Caki2 (cell line): ENCODE results near the gene OR13D1. TPM values are rescaled to one million over a fixed set of nuclear protein-coding genes. Genes with fewer than 3 reads are reported as not detected.
"Not testable (repeated sequence)": the region's sequence is repeated elsewhere in the genome, so short reads cannot be mapped to it uniquely, and the experiment has no call there.

ENCODE experiments used
- DNase-seq: peaks from one replicate; pipeline ENCODE4 v3.0.0-alpha.2; 2015; ENCODE audit warnings: low read depth
- in situ Hi-C: cut with HindIII; loops from 2 replicates; pipeline ENCODE4 v1.10.0; 2016; ENCODE audit warnings: low sequenced_read_pairs, low pct_unique_long_range_greater_than_20kb, mixed read lengths
- total RNA-seq: library from RNA; depleted of rRNA; stranded (reverse); fragments of >200 nt; shearing (Covaris generic); gene quantifications from 2 replicates; pipeline ENCODE4 v1.2.3, GENCODE V29; 2014; ENCODE audit warnings: low replicate concordance; rRNA removed

Gene OR13D1
- not detected in 2 replicates for total RNA-seq

DNA sequence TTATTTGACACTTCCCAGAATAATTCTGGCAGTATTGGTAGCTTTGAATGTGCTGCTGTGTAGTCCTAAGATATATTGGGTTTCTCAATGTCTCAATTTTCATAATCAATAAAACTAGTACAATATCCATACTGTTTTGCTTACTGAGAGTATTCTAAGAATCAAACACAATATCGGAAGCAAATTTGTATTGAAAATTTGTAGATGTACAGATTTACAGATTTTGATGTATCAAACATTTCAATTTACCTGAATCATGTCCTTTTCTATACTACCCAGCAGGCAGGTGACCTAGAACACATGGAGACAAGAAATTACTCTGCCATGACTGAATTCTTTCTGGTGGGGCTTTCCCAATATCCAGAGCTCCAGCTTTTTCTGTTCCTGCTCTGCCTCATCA, at the start of gene OR13D1:
TSS of gene OR13D1 (plus strand) at position 301 of the 400 bp plus-strand sequence. CDS start at position 301, 0 bp downstream.
- DNase-seq = no peak
- in situ Hi-C loops = no loop called here

DNA sequence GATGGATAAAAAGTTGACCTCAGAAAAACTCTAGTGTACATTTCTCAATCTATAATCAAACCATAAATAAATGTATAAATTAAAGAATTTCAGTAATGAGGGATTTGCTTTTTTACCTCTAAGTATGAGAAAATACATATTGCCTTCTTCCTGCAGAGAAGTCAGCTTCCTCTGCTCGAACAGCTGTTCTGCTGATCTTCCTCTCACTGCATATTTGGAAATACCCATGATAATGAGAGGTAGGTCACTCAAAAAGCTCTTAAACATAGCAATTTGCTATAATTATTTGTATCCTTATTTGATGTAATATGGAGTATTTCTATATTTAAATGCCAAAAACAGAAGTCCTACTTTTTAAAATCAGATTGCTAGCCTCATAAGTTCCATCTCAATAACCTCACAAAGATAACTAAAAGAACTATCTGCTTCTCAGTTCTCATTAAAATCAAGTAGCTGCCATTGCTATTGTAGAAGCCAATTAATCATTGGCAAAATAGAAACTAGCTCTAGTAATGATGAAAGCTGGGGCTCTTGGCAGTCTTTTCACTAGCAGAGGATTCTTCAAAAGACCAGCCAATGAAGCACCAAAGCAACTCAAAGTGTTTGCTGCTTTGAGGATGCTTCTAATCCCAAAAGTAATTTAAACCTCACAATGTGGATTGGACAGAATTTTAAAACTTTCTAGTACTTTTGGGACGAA, 35.7 kb upstream of the OR13D1 start:
- in situ Hi-C loops = no loop called here
- DNase-seq = no peak

DNA sequence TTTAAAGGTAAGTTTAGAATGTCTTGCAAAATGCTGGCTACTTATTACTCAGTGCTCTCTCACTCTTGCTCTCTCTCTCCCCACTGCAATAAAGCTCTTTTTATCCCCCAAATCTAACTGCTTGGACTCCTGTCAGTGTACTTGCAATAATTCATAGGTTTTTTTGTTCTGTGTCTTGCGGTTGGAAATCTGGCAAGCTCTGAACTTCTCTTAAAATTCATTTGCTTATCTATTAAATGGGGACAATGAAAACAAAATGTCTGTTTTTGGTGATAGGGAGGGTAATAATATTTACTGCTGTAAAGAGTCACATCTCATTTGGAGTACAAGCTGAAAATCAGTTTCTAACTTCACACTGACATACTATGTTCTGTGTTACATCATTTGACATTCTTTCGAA, 18.7 kb upstream of the OR13D1 start:
- in situ Hi-C loops = no loop called here
- DNase-seq = no peak

DNA sequence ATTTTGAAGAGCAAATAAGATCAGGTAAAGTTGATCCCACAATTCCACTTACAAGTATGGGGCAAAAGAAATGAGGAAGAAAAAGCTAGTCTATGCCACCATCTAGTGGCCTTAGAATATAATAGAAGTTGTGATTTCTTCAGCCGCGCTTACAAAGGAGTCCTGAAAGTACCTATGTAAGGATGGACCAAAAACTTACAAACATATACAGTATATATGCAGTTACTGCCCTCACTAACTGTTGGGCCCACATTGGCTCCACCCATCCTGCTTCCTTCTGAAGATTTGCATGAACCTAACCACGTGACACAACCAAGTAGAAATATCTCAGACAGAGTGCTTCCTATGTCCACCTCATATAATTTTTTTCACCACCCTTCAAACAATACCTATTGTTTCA, 11.7 kb upstream of the OR13D1 start:
- in situ Hi-C loops = no loop called here
- DNase-seq = peak; percentile 37

- no peak for DNase-seq
- in situ Hi-C loops = no loop called here
These were observed 8.2 kb upstream of the OR13D1 start for GRCh38 chr9:104686081-104686480.

- in situ Hi-C loops = no loop called here
- DNase-seq = no peak
These were observed 6.0 kb downstream of the OR13D1 start for GRCh38 chr9:104700306-104700705.

GRCh38 chr9:104708737-104709136, 14.4 kb downstream of the OR13D1 start:
- DNase-seq, in situ Hi-C loops: not testable (repeated sequence)

GRCh38 chr9:104711604-104712003, 17.3 kb downstream of the OR13D1 start:
- no peak for DNase-seq
- in situ Hi-C loops = no loop called here

GRCh38 chr9:104725014-104725413, 30.7 kb downstream of the OR13D1 start:
- in situ Hi-C loops = no loop called here
- no peak for DNase-seq

GRCh38 chr9:104738452-104738851, 44.1 kb downstream of the OR13D1 start:
- in situ Hi-C loops = no loop called here

GRCh38 chr9:104740621-104741020, 46.3 kb downstream of the OR13D1 start:
- in situ Hi-C loops = no loop called here
- no peak for DNase-seq

More at GRCh38 chr9:104738452-104738851, 44.1 kb downstream of the OR13D1 start:
- DNase-seq = no peak

DNA sequence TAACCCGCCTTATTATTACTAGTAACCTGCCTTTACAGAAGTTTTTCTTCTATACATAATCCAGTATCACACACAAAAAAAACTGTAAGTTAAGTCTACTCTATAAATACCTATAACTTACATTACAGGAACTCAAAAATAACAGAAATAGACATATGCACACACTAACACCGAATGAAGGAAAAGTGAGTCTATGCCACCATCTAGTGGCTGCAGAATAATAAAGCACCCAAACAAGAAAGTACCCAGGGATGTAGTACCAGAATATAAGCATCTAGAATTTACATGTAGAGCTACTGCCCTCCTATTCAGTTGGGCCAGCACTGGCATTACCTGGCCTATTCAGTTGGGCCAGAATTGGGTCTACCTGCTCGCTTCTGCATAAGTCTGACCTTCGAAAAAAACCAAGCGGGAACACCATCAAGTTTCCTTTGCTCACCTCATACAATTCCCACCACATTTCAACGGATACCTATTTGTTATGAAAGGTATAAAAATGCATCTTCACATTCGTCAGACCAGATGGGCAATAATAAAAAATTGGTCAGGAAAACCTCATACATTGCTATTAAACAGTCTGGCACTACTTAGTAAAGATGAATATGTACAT, 49.2 kb downstream of the OR13D1 start:
- in situ Hi-C loops = no loop called here
- DNase-seq = peak; percentile 45

Other genes starting within 250 kb of the OR13D1 start
- not detected in 2 replicates for gene OR13F1, start 190.3 kb upstream of the OR13D1 start, total RNA-seq
- not detected in 2 replicates for gene OR13C4, start 167.3 kb upstream of the OR13D1 start, total RNA-seq
- not detected in 2 replicates for gene OR13C3, start 157.7 kb upstream of the OR13D1 start, total RNA-seq
- not detected in 2 replicates for gene OR13C8, start 125.3 kb upstream of the OR13D1 start, total RNA-seq
- gene OR13C5, start 95.1 kb upstream of the OR13D1 start, total RNA-seq = not detected in 2 replicates
- gene OR13C2, start 88.9 kb upstream of the OR13D1 start, total RNA-seq = not detected in 2 replicates
- gene OR13C9, start 76.3 kb upstream of the OR13D1 start, total RNA-seq = not detected in 2 replicates
- gene NIPSNAP3A, start 53.2 kb downstream of the OR13D1 start, total RNA-seq = 14.8 and 23.0 TPM in 2 replicates
- gene NIPSNAP3B, start 69.6 kb downstream of the OR13D1 start, total RNA-seq = 2.4 TPM in 1 of 2 replicates, not detected in the other
- gene ABCA1, start 233.6 kb downstream of the OR13D1 start, total RNA-seq = 25.4 and 27.4 TPM in 2 replicates